ENCODE data around the gene SLC2A4. TPM values are rescaled to one million over a fixed set of nuclear protein-coding genes. Genes with fewer than 3 reads are reported as not detected.
"Not testable (repeated sequence)": the region's sequence is repeated elsewhere in the genome, so short reads cannot be mapped to it uniquely, and the experiment has no call there.

SLC2A4 gene
- total RNA-seq, 2 experiments from 2014 or later = not detected

- DNase-seq (no peak), ATAC-seq (ENCODE audit: low read depth) (peak; percentile 7)
- Mint-ChIP-seq H3K4me1 (peaks cover 30% of the 10 kb centered on the region), H3K27ac (peak within 1 kb of the TSS; percentile 93), H3K4me3 (peak within 1 kb of the TSS; percentile 88), H3K27me3 (no peaks in the 10 kb centered on the region), H3K9me3 (no peaks in the 10 kb centered on the region), H3K36me3 (peaks cover 2% of the 10 kb centered on the region)
- POLR2A ChIA-PET = interaction anchor here (0.6 to 4.5 kb wide), 18 partner anchors 8 to 720 kb away, joined by 3 to 33 read pairs (median 6); partner anchors contain the start of genes ACAP1, GPS2, MPDU1 and PHF23
These were observed 47.4 kb downstream of the SLC2A4 start, which contains the start of gene NEURL4 for GRCh38 chr17:7328840-7329373. TSS of gene NEURL4 (minus strand) at chr17:7329335. CDS start at chr17:7329312, 23 bp downstream.

DNA sequence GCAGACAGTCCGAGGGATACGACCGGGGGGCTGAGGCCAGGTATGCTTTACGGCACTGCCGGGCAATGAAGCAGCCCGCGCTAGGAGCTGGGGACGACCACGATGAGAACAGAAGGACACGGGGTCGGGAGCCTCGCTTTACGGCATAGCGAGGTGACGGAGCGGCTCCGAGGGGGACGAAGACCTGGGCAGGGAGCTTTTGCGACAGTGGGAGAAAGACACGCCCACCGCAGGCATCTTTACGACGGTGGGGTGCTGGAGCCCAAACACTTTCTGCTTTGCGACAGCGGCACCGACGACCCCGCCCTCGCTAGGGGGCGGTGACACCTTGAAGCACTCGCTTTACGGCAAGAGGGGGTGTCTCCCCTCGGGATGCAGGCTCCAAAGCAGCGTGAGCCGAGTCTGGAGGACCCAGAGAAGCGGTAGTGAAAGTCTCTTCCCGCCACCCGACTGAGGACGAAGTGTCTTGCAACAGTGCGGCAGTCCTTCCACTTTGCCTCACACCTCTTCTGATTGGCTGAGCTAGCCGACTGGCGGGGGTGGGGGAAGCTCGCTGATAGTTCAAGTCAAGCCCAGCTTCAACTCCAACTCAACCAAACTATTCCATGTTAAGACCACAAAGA is 48.0 kb downstream of the SLC2A4 start:
- Mint-ChIP-seq H3K27me3 (no peaks in the 10 kb centered on the region), H3K4me3 (peak overlapping the region; percentile 88), H3K9me3 (no peaks in the 10 kb centered on the region), H3K4me1 (peaks cover 26% of the 10 kb centered on the region), H3K27ac (peak overlapping the region; percentile 93), H3K36me3 (peaks cover 2% of the 10 kb centered on the region)
- POLR2A ChIA-PET = interaction anchor here (0.6 to 4.5 kb wide), 20 partner anchors 8 to 719 kb away, joined by 3 to 33 read pairs (median 5); partner anchors contain the start of genes ACAP1, GPS2, MPDU1 and PHF23
- ATAC-seq (ENCODE audit: low read depth) = peak; percentile 59
- peak; percentile 94 for DNase-seq

DNA sequence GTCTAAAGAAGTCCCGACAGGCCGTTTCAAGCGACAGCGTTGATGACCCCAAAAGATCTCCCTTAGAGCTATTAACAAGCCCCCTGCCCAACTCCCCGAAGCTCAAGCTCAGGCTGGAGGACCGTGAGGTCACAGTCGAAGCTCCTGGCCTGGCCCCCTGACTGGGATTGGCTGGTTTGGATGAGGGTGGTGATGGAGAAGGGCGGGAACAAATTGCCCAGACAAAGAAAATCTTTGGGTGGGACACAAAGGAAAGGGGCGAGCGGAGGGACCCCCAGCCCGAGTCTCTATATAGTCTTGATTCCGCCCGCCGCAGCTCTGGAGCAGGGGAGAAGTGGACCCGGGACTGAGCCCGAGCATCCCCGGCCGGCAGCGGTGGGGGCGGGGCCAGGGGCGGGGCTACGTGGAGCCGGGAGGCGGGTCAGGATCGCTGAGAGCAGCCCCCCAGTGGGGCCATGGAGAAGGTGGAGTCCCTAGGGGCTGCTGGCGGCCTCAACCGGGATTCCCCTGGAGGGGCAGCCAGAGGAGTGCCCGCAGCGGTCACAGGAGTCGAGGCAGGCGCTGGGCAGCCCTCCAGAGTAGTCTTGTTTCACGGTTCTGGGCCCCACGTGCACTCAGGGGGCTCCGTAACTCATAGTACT is 48.6 kb downstream of the SLC2A4 start:
- H3K9me3 Mint-ChIP-seq = no peaks in the 10 kb centered on the region
- peak; percentile 85 for DNase-seq
- peak; percentile 76 for ATAC-seq (ENCODE audit: low read depth)
- peaks cover 2% of the 10 kb centered on the region for H3K36me3 Mint-ChIP-seq
- peak overlapping the region; percentile 88 for H3K4me3 Mint-ChIP-seq
- H3K27ac Mint-ChIP-seq = peak overlapping the region; percentile 93
- no peaks in the 10 kb centered on the region for H3K27me3 Mint-ChIP-seq
- peaks cover 26% of the 10 kb centered on the region for H3K4me1 Mint-ChIP-seq
- POLR2A ChIA-PET = interaction anchor here (0.6 to 4.5 kb wide), 19 partner anchors 7 to 356 kb away, joined by 3 to 33 read pairs (median 5); partner anchors contain the start of genes ACAP1, GPS2, MPDU1 and PHF23

- H3K4me3 Mint-ChIP-seq = peak overlapping the region; percentile 88
- ATAC-seq (ENCODE audit: low read depth) = no peak
- POLR2A ChIA-PET = interaction anchor here (1.1 to 3.5 kb wide), 5 partner anchors 10 to 356 kb away, joined by 3 to 29 read pairs (median 10); partner anchors contain the start of gene GPS2
These were observed 49.1 kb downstream of the SLC2A4 start for GRCh38 chr17:7330638-7331015.

DNA sequence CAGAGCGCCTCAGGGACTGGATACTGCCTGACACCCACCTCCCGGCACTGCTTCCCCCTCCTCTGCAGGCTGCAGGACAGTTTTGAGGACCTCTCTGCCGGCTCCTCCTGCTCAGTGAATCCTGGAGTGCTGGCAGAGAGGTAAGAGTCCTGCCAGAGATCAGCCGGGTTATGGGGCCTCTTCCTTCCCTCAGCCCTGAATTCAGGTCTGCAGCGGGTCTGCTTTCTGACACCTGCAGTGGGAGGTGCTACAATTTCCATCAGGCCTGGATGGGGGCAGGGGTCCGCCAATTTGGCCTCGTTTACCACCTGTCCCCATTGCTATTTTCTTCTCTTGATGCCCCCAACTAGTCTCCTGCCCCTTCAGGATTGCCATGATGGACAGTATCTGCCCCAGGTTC is 50.6 kb downstream of the SLC2A4 start:
- peaks cover 36% of the 10 kb centered on the region for H3K4me1 Mint-ChIP-seq
- peak overlapping the region; percentile 91 for H3K27ac Mint-ChIP-seq

More at GRCh38 chr17:7330638-7331015, 49.1 kb downstream of the SLC2A4 start:
- Mint-ChIP-seq H3K36me3 (peaks cover 5% of the 10 kb centered on the region), H3K27me3 (no peaks in the 10 kb centered on the region), H3K4me1 (peaks cover 31% of the 10 kb centered on the region), H3K27ac (peak overlapping the region; percentile 21), H3K9me3 (no peaks in the 10 kb centered on the region)
- no peak for DNase-seq

DNA sequence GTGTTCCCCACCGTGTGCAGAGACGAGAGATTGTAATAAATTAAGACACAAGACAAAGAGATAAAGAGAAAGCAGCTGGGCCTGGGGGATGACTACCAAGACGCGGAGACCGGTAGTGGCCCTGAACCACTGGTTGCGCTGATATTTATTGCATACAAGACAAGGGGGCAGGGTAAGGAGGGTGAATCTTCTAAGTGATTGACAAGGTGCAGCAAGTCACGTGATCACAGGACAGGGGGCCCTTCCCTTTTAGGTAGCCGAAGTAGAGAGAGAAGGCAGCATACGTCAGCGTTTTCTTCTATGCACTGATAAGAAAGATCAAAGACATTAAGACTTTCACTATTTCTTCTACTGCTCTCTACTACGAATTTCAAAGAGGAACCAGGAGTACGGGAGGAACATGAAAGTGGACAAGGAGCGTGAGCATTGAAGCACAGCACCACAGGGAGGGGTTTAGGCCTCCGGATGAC is 51.1 kb downstream of the SLC2A4 start:
- Mint-ChIP-seq H3K27ac (peak overlapping the region; percentile 91), H3K4me1 (peaks cover 40% of the 10 kb centered on the region), H3K4me3 (peak overlapping the region; percentile 71), H3K36me3 (peaks cover 12% of the 10 kb centered on the region)
- ATAC-seq (ENCODE audit: low read depth); H3K9me3 Mint-ChIP-seq; H3K27me3 Mint-ChIP-seq; POLR2A ChIA-PET: not testable (repeated sequence)
- peak; percentile 55 for DNase-seq

More for the DNA sequence above, 50.6 kb downstream of the SLC2A4 start:
- ATAC-seq (ENCODE audit: low read depth) (no peak), DNase-seq (no peak)
- no peaks in the 10 kb centered on the region for H3K27me3 Mint-ChIP-seq
- POLR2A ChIA-PET = no interaction called here
- no peaks in the 10 kb centered on the region for H3K9me3 Mint-ChIP-seq
- peaks cover 7% of the 10 kb centered on the region for H3K36me3 Mint-ChIP-seq
- peak overlapping the region; percentile 71 for H3K4me3 Mint-ChIP-seq

GRCh38 chr17:7334938-7335538 is 53.5 kb downstream of the SLC2A4 start:
- Mint-ChIP-seq H3K27ac (peak overlapping the region; percentile 96), H3K4me3 (peak overlapping the region; percentile 97), H3K27me3 (no peaks in the 10 kb centered on the region), H3K9me3 (no peaks in the 10 kb centered on the region), H3K36me3 (peaks cover 20% of the 10 kb centered on the region), H3K4me1 (peaks cover 40% of the 10 kb centered on the region)
- POLR2A ChIA-PET = interaction anchor here (1.1 to 5.9 kb wide), 10 partner anchors 7 to 352 kb away, joined by 3 to 112 read pairs (median 20); partner anchors contain the start of genes GPS2, NEURL4, POLR2A and TP53
- no peak for DNase-seq
- no peak for ATAC-seq (ENCODE audit: low read depth)

GRCh38 chr17:7335765-7336164 is 54.2 kb downstream of the SLC2A4 start:
- Mint-ChIP-seq H3K36me3 (peaks cover 22% of the 10 kb centered on the region), H3K27ac (peak overlapping the region; percentile 96), H3K4me3 (peak overlapping the region; percentile 97), H3K4me1 (peaks cover 42% of the 10 kb centered on the region)
- DNase-seq; H3K27me3 Mint-ChIP-seq; H3K9me3 Mint-ChIP-seq; ATAC-seq (ENCODE audit: low read depth): not testable (repeated sequence)
- POLR2A ChIA-PET = interaction anchor here (0.6 to 5.9 kb wide), 30 partner anchors 8 to 351 kb away, joined by 3 to 112 read pairs (median 5); partner anchors contain the start of genes ACADVL, CTDNEP1, DLG4 and DVL2

GRCh38 chr17:7336240-7337175 is 55.0 kb downstream of the SLC2A4 start, which contains the start of gene ACAP1:
TSS of gene ACAP1 (plus strand) at chr17:7336529. CDS start at chr17:7336735, 206 bp downstream.
- peak within 1 kb of the TSS; percentile 96 for H3K27ac Mint-ChIP-seq
- H3K27me3 Mint-ChIP-seq = no peaks in the 10 kb centered on the region
- ATAC-seq (ENCODE audit: low read depth) (peak; percentile 90), DNase-seq (peak; percentile 85)
- peaks cover 24% of the 10 kb centered on the region for H3K36me3 Mint-ChIP-seq
- no peaks in the 10 kb centered on the region for H3K9me3 Mint-ChIP-seq
- peak within 1 kb of the TSS; percentile 97 for H3K4me3 Mint-ChIP-seq
- POLR2A ChIA-PET = interaction anchor here (0.5 to 5.9 kb wide), 41 partner anchors 8 to 1064 kb away, joined by 3 to 112 read pairs (median 4); partner anchors contain the start of genes ACADVL, CTDNEP1, DLG4 and DVL2
- peaks cover 43% of the 10 kb centered on the region for H3K4me1 Mint-ChIP-seq

DNA sequence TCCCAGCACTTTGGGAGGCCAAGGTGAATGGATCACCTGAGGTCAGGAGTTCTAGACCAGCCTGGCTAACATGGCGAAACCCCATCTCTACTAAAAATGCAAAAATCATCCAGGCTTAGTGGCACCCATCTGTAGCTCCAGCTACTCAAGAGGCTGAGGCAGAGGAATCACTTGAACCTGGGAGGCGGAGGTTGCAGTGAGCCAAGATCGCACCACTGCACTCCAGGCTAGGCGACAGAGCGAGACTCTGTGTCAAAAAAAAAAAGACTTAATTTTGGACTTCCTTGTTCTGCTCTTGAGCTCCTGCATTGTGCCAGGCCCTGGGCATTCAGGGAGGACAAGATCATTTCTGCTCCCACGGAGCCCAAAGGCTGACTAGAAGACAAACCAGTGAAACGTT is 56.1 kb downstream of the SLC2A4 start:
- peaks cover 41% of the 10 kb centered on the region for H3K4me1 Mint-ChIP-seq
- H3K4me3 Mint-ChIP-seq = peak overlapping the region; percentile 97
- H3K36me3 Mint-ChIP-seq = peaks cover 25% of the 10 kb centered on the region
- not testable (repeated sequence) for DNase-seq; ATAC-seq (ENCODE audit: low read depth); H3K9me3 Mint-ChIP-seq; H3K27me3 Mint-ChIP-seq
- POLR2A ChIA-PET = interaction anchor here (0.6 to 5.9 kb wide), 16 partner anchors 8 to 349 kb away, joined by 3 to 112 read pairs (median 11); partner anchors contain the start of genes FGF11, GPS2, NEURL4 and PHF23
- peak overlapping the region; percentile 96 for H3K27ac Mint-ChIP-seq

Data from activated naive CD8-positive, alpha-beta T cell treated with anti-CD3 and anti-CD28 coated beads, Interleukin-2, amount 10 ng/mL, durations not matched to agents 7 days and 5 days (primary cell).